ENCODE results near the gene ATF7. TPM values are rescaled to one million over a fixed set of nuclear protein-coding genes. Genes with fewer than 3 reads are reported as not detected.

ATF7 gene
- total and polyA plus RNA-seq, 2 of the 4 experiments (the other 2 are of a cell fraction) = 7.0 to 16.3 TPM

DNA sequence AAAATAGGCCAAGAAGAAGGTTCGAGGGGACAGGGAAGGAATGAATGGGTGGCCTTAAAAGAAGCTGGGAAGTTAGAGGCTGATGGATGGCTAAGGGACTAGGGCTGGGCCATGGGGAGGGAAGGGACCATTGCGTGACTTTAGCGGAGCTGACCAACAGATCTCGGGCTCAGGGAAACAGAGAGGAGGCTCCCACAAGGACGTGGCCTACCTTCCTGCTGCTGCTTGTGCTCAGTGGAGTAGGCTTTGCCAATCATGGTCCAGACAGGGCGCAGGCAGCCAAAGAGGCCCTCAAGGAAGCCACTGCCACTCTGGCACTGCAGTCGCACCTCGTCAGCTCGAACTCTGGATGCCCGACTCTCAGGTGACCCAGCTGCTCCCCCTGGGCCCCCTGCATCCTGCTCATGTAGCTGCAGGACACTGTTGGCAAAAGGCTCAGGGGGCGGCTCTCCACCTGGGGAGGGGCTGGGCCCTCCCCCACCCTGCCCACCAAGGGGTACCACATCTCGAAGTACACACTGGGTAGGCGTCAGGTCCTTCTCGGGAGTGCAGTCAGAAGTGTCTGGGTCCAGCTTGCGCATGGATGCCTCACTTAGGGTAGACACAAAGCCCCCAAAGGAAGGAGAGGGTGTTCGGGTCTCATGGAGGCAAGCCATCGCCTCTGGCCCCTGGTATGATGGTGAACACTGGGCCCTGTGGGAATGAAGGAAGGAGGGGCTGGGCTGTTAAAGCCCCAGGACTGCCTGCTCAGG lies 139.3 kb downstream of the ATF7 start:
- ChIA-PET POLR2A (ENCODE audit: unreplicated experiment) (no interaction called here), CTCF (no interaction called here)
- Histone ChIP-seq H2BK120ac (ENCODE audit: low read depth, low read length) (no peak overlapping the region), H4K91ac (ENCODE audit: insufficient read depth, low read depth, low read length) (no peak overlapping the region), H3K79me1 (ENCODE audit: low read depth in 1 of 2, low read length in 2 of 2) (peaks cover 27 to 76% of the 10 kb centered on the region in 2 experiments), H3K27ac (ENCODE audit: insufficient read depth, low read length) (no peak overlapping the region), H2BK20ac (ENCODE audit: low read depth, low read length) (no peak overlapping the region), H3K4ac (ENCODE audit: low read depth, low read length) (no peak overlapping the region), H3K14ac (replicated peaks; ENCODE audit: low read depth, low read length) (no peak overlapping the region), H3K4me3 (ENCODE audit: insufficient read depth, low read depth, low read length) (no peak overlapping the region), H2AK5ac (ENCODE audit: low read depth, low read length) (no peak overlapping the region), H4K8ac (ENCODE audit: low read depth in 2 of 2, low read length in 2 of 2) (no peak overlapping the region), H3K4me2 (ENCODE audit: low read depth, low read length) (no peak overlapping the region), H3K18ac (ENCODE audit: low read depth, low read length) (no peak overlapping the region), H3K27me3 (ENCODE audit: control insufficient read depth, insufficient read depth, low read length) (no peaks in the 10 kb centered on the region), H3K9me1 (ENCODE audit: insufficient read depth, low read length) (peaks cover 19% of the 10 kb centered on the region; the same call in 1 of the 2 replicates), H3K36me3 (ENCODE audit: control insufficient read depth, insufficient read depth, low read length) (peaks cover 56% of the 10 kb centered on the region), H3K9ac (ENCODE audit: low read depth, low read length) (no peak overlapping the region), H3K56ac (ENCODE audit: extremely low read depth, insufficient read depth, low read length) (no peak overlapping the region), H3K9me3 (ENCODE audit: control insufficient read depth, insufficient read depth, low read length) (no peaks in the 10 kb centered on the region), H3K4me1 (ENCODE audit: control insufficient read depth, insufficient read depth, low read length) (no peaks in the 10 kb centered on the region), H2AFZ (replicated peaks; ENCODE audit: low read length, poor library complexity) (no peak overlapping the region), H2BK15ac (ENCODE audit: low read depth, low read length) (no peak overlapping the region), H3K23ac (ENCODE audit: low read depth, low read length) (no peak overlapping the region), H4K5ac (ENCODE audit: low read depth, low read length) (no peak overlapping the region), H2BK5ac (ENCODE audit: low read depth, low read length, poor library complexity, severe bottlenecking) (no peak overlapping the region), H2AK9ac (replicated peaks; ENCODE audit: low read depth, low read length, poor library complexity) (no peak overlapping the region), H4K20me1 (ENCODE audit: insufficient read depth, low read length) (peaks cover 62% of the 10 kb centered on the region)
- in situ Hi-C loops (cut with MboI; ENCODE audit: low sequenced_read_pairs) (no loop called here), intact Hi-C loops (cut with micrococcal nuclease) (no loop called here), dilution Hi-C loops (cut with HindIII; ENCODE audit: low sequenced_read_pairs, unreplicated experiment) (no loop called here)
- BruUV-seq (replicated peaks) = TSS peak; percentile 8
- ATAC-seq (ENCODE audit: low read depth) (no peak), DNase-seq (no peak)
- TF ChIP-seq CEBPB (IDR thresholded peaks at IDR 0.05; ENCODE audit: low read depth, low read length) (no peak), RCOR1 (IDR thresholded peaks at IDR 0.05; ENCODE audit: insufficient replicate concordance, low read length) (no peak), MAZ (IDR thresholded peaks at IDR 0.05; ENCODE audit: borderline replicate concordance, low read depth, low read length) (no peak), BHLHE40 (IDR thresholded peaks at IDR 0.05; ENCODE audit: low read depth, low read length) (no peak), CHD1 (IDR thresholded peaks at IDR 0.05; ENCODE audit: low read depth, low read length) (no peak), RFX5 (IDR thresholded peaks at IDR 0.05; ENCODE audit: low read depth, low read length) (no peak), RAD21 (IDR thresholded peaks at IDR 0.05; ENCODE audit: low read length) (no peak), MAFK (IDR thresholded peaks at IDR 0.05; ENCODE audit: low read depth, low read length) (no peak), SMC3 (IDR thresholded peaks at IDR 0.05; ENCODE audit: low read depth, low read length) (no peak), POLR2A (IDR thresholded peaks at IDR 0.05; ENCODE audit: low read depth, low read length) (no peak), MXI1 (IDR thresholded peaks at IDR 0.05; ENCODE audit: borderline replicate concordance, low read depth, low read length) (no peak), FOS (IDR thresholded peaks at IDR 0.05; ENCODE audit: low read depth, low read length) (no peak), NFE2L2 (IDR thresholded peaks at IDR 0.05; ENCODE audit: low read depth, low read length) (no peak)
- TF ChIP-seq, protein P1, sequence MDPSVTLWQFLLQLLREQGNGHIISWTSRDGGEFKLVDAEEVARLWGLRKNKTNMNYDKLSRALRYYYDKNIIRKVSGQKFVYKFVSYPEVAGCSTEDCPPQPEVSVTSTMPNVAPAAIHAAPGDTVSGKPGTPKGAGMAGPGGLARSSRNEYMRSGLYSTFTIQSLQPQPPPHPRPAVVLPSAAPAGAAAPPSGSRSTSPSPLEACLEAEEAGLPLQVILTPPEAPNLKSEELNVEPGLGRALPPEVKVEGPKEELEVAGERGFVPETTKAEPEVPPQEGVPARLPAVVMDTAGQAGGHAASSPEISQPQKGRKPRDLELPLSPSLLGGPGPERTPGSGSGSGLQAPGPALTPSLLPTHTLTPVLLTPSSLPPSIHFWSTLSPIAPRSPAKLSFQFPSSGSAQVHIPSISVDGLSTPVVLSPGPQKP (IDR thresholded peaks at IDR 0.05; ENCODE audit: borderline replicate concordance, low read depth, low read length) = no peak
- TF ChIP-seq, protein P2, sequence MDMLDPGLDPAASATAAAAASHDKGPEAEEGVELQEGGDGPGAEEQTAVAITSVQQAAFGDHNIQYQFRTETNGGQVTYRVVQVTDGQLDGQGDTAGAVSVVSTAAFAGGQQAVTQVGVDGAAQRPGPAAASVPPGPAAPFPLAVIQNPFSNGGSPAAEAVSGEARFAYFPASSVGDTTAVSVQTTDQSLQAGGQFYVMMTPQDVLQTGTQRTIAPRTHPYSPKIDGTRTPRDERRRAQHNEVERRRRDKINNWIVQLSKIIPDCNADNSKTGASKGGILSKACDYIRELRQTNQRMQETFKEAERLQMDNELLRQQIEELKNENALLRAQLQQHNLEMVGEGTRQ (IDR thresholded peaks at IDR 0.05; ENCODE audit: low read depth, low read length) = no peak
- TF ChIP-seq, protein P3, sequence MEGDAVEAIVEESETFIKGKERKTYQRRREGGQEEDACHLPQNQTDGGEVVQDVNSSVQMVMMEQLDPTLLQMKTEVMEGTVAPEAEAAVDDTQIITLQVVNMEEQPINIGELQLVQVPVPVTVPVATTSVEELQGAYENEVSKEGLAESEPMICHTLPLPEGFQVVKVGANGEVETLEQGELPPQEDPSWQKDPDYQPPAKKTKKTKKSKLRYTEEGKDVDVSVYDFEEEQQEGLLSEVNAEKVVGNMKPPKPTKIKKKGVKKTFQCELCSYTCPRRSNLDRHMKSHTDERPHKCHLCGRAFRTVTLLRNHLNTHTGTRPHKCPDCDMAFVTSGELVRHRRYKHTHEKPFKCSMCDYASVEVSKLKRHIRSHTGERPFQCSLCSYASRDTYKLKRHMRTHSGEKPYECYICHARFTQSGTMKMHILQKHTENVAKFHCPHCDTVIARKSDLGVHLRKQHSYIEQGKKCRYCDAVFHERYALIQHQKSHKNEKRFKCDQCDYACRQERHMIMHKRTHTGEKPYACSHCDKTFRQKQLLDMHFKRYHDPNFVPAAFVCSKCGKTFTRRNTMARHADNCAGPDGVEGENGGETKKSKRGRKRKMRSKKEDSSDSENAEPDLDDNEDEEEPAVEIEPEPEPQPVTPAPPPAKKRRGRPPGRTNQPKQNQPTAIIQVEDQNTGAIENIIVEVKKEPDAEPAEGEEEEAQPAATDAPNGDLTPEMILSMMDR (conservative IDR thresholded peaks at IDR 0.05; ENCODE audit: low read depth, low read length) = no peak
- 80% methylated on average over 7 of the region's 17 CpGs; no CpG with 5 or more reads in 1 of the 2 experiments for WGBS, 2 experiments (ENCODE audit: extremely low coverage in 2 of 2, insufficient read length in 1 of 2)

All from IMR-90 (cell line).